ENCODE results near the gene ACAD8. TPM values are rescaled to one million over a fixed set of nuclear protein-coding genes. Genes with fewer than 3 reads are reported as not detected.

ACAD8 gene
- total and polyA plus RNA-seq, 10 of the 15 experiments (the other 5 are each of a cell fraction or from before 2014, with no cell fraction given): 9.9 to 34.8 (median 22.2) TPM

GRCh38 chr11:134287561-134287960 lies 34.2 kb downstream of the ACAD8 start (continued):
- no peak for TF ChIP-seq ZBTB33 (IDR thresholded peaks at IDR 0.05)
- no peak for TF ChIP-seq ZBTB40 (IDR thresholded peaks at IDR 0.05; ENCODE audit: borderline replicate concordance)
- TF ChIP-seq ZBTB4 (CRISPR knock-in tag; IDR thresholded peaks at IDR 0.05): no peak
- TF ChIP-seq MYB (IDR thresholded peaks at IDR 0.05; ENCODE audit: borderline replicate concordance, low read depth, low read length): no peak
- no peak for TF ChIP-seq FOS (IDR thresholded peaks at IDR 0.05; ENCODE audit: borderline replicate concordance, extremely low read depth, insufficient read length)
- TF ChIP-seq SPI1 (IDR thresholded peaks at IDR 0.05; ENCODE audit: borderline replicate concordance, insufficient read depth, low read depth, low read length): no peak

Data from GM12878 (cell line).